Stimulated activated CD4-positive, alpha-beta T cell treated with anti-CD3 and anti-CD28 coated beads, Interleukin-1b, Interleukin-23, amount 100 ng/mL, for 48 hours (primary cell): ENCODE data around the gene PRR12.
"Not testable (repeated sequence)": the region's sequence is repeated elsewhere in the genome, so short reads cannot be mapped to it uniquely, and the experiment has no call there.

Experiments used
- DNase-seq: peaks from one replicate; pipeline ENCODE4 v3.0.0-alpha.2; 2020

PRR12 gene

GRCh38 chr19:49626226-49626625 is 35.2 kb downstream of the PRR12 start:
- no peak for DNase-seq

GRCh38 chr19:49629659-49630058 is 38.7 kb downstream of the PRR12 start:
- DNase-seq = no peak

GRCh38 chr19:49631014-49631588 is 40.1 kb downstream of the PRR12 start:
- DNase-seq = no peak

- DNase-seq = no peak
These were observed 40.7 kb downstream of the PRR12 start for GRCh38 chr19:49631610-49632192.

GRCh38 chr19:49632576-49632975 is 41.6 kb downstream of the PRR12 start:
- no peak for DNase-seq

GRCh38 chr19:49633273-49633672 is 42.3 kb downstream of the PRR12 start:
- not testable (repeated sequence) for DNase-seq

- DNase-seq = no peak
These were observed 44.7 kb downstream of the PRR12 start for GRCh38 chr19:49635530-49636232.

- no peak for DNase-seq
These were observed 45.4 kb downstream of the PRR12 start for GRCh38 chr19:49636233-49636932.

GRCh38 chr19:49637821-49638738 is 47.1 kb downstream of the PRR12 start:
- DNase-seq = no peak

GRCh38 chr19:49639401-49640112 is 48.6 kb downstream of the PRR12 start:
- no peak for DNase-seq

- DNase-seq = peak; percentile 100
These were observed 49.3 kb downstream of the PRR12 start, which contains the start of gene RRAS for GRCh38 chr19:49640113-49640898. RRAS (minus strand) TSS chr19:49640143; CDS start chr19:49640098, 45 bp downstream.

- peak; percentile 100 for DNase-seq
These were observed 50.9 kb downstream of the PRR12 start, which contains the start of gene SCAF1 for GRCh38 chr19:49641688-49642491. SCAF1 (plus strand) TSS chr19:49642209; CDS start chr19:49645027, 2,818 bp downstream.

- no peak for DNase-seq
These were observed 51.6 kb downstream of the PRR12 start for GRCh38 chr19:49642492-49643035.

- DNase-seq = peak; percentile 46
These were observed 52.5 kb downstream of the PRR12 start for GRCh38 chr19:49643466-49643865.

- DNase-seq = no peak
These were observed 54.6 kb downstream of the PRR12 start for GRCh38 chr19:49645592-49645991.

GRCh38 chr19:49645995-49646394 is 55.0 kb downstream of the PRR12 start:
- DNase-seq = no peak

GRCh38 chr19:49646586-49646985 is 55.6 kb downstream of the PRR12 start:
- DNase-seq = no peak

- no peak for DNase-seq
These were observed 60.2 kb downstream of the PRR12 start for GRCh38 chr19:49651029-49651819.
